Measurements from ENCODE around the gene AASDHPPT. TPM values are rescaled to one million over a fixed set of nuclear protein-coding genes. Genes with fewer than 3 reads are reported as not detected.

The AASDHPPT gene
- polyA plus RNA-seq, 1 of the 3 experiments (the other 2 are of a cell fraction) = 19.1 TPM

- Histone ChIP-seq H3K9me2 (no peaks in the 10 kb centered on the region), H3K36me3 (replicated peaks in 1 of 2; ENCODE audit: control insufficient read depth in 1 of 2, insufficient read depth in 2 of 2, low read length in 1 of 2) (peaks cover 43 to 75% of the 10 kb centered on the region in 2 experiments), H3K79me2 (ENCODE audit: insufficient read depth) (peaks cover 79% of the 10 kb centered on the region), H3K27ac (ENCODE audit: low read depth in 2 of 2, low read length in 1 of 2) (peak overlapping the region; percentile 28 to 55; a peak in 3 of 4 replicates), H3K9ac (no peak overlapping the region), H3K9me3 (no peaks in the 10 kb centered on the region), H3F3A (replicated peaks; ENCODE audit: insufficient read depth) (peaks cover 5% of the 10 kb centered on the region), H2AFZ (ENCODE audit: low read depth) (no peak overlapping the region), H3K4me2 (no peak overlapping the region), H3K4me3 (ENCODE audit: low read depth in 2 of 2, low read length in 1 of 2) (no peak overlapping the region), H3K27me3 (ENCODE audit: insufficient read depth) (no peaks in the 10 kb centered on the region), H3K4me1 (ENCODE audit: control insufficient read depth in 1 of 2, insufficient read depth in 2 of 2, low read depth in 1 of 2, low read length in 1 of 2) (peaks cover 2 to 8% of the 10 kb centered on the region in 2 experiments; a peak in 3 of 4 replicates), H4K20me1 (ENCODE audit: insufficient read depth) (peaks cover 20% of the 10 kb centered on the region)
- TF ChIP-seq NRF1 (IDR thresholded peaks at IDR 0.05; ENCODE audit: low read depth, low read length) (no peak), SIN3A (IDR thresholded peaks at IDR 0.05; ENCODE audit: borderline replicate concordance, low read depth, low read length) (no peak), IRF3 (IDR thresholded peaks at IDR 0.05; ENCODE audit: low read depth, low read length) (no peak), MXI1 (IDR thresholded peaks at IDR 0.05; ENCODE audit: low read depth, low read length) (no peak), CHD2 (IDR thresholded peaks at IDR 0.05; ENCODE audit: low read length, partially characterized antibody) (no peak)
- ChIA-PET POLR2A (no interaction called here), CTCF (interaction anchor here (0.9 to 1.9 kb wide), 9 partner anchors 9 to 278 kb away, joined by 3 to 16 read pairs (median 5); no protein-coding TSS in a partner anchor)
- DNase-seq = no peak
- WGBS (ENCODE audit: low lambda C conversion rate) = 93% methylated on average over 2 of the region's 2 CpGs
These were observed 9.4 kb downstream of the AASDHPPT start for GRCh38 chr11:106086850-106087249.

GRCh38 chr11:106087815-106088435, 10.5 kb downstream of the AASDHPPT start:
- WGBS (ENCODE audit: low lambda C conversion rate) = 25% methylated on average over 9 of the region's 9 CpGs
- H4K20me1 ChIP-seq (ENCODE audit: insufficient read depth) = peaks cover 20% of the 10 kb centered on the region
- CTCF ChIA-PET = interaction anchor here (0.6 to 1.9 kb wide), 19 partner anchors 8 to 1724 kb away, joined by 3 to 16 read pairs (median 3); partner anchors contain the start of gene KBTBD3
- no peaks in the 10 kb centered on the region for H3K9me2 ChIP-seq
- H3F3A ChIP-seq (replicated peaks; ENCODE audit: insufficient read depth) = peaks cover 5% of the 10 kb centered on the region
- H3K79me2 ChIP-seq (ENCODE audit: insufficient read depth) = peaks cover 79% of the 10 kb centered on the region
- 0 out of 2 replicates have a peak overlapping the region, but pooled peaks have one; percentile 12 for H3K4me2 ChIP-seq
- POLR2A ChIA-PET = no interaction called here
- peaks cover 0 to 8% of the 10 kb centered on the region in 2 experiments; a peak in 2 of 4 replicates for H3K4me1 ChIP-seq (ENCODE audit: control insufficient read depth in 1 of 2, insufficient read depth in 2 of 2, low read depth in 1 of 2, low read length in 1 of 2)
- no peaks in the 10 kb centered on the region for H3K27me3 ChIP-seq (ENCODE audit: insufficient read depth)
- peak; percentile 15 for DNase-seq
- H3K36me3 ChIP-seq (replicated peaks in 1 of 2; ENCODE audit: control insufficient read depth in 1 of 2, insufficient read depth in 2 of 2, low read length in 1 of 2) = peaks cover 44 to 76% of the 10 kb centered on the region in 2 experiments
- TF ChIP-seq RAD21 (IDR thresholded peaks at IDR 0.05; ENCODE audit: low read length) = peak; percentile 84
- TF ChIP-seq FOSL2 (IDR thresholded peaks at IDR 0.05; ENCODE audit: borderline replicate concordance, low read depth) = no peak
- peak; percentile 97 for TF ChIP-seq CTCF (IDR thresholded peaks at IDR 0.05)
- TF ChIP-seq SMC3 (IDR thresholded peaks at IDR 0.05; ENCODE audit: low read depth, low read length) = peak; percentile 60
- TF ChIP-seq CHD2 (IDR thresholded peaks at IDR 0.05; ENCODE audit: low read length, partially characterized antibody) = no peak
- no peak overlapping the region for H3K27ac ChIP-seq (ENCODE audit: low read depth in 2 of 2, low read length in 1 of 2)
- no peak overlapping the region for H2AFZ ChIP-seq (ENCODE audit: low read depth)
- H3K9me3 ChIP-seq = no peaks in the 10 kb centered on the region
- H3K4me3 ChIP-seq (ENCODE audit: low read depth in 2 of 2, low read length in 1 of 2) = peak overlapping the region in 1 of 2 experiments; percentile 27; a peak in 1 of 4 replicates
- H3K9ac ChIP-seq = no peak overlapping the region; the same call in 1 of the 2 replicates
